Measurements from ENCODE around the gene LGR6. TPM values are rescaled to one million over a fixed set of nuclear protein-coding genes. Genes with fewer than 3 reads are reported as not detected.

The LGR6 gene
- total and polyA plus RNA-seq, 2 experiments from 2014 or later, result 0.66 to 0.89 TPM

GRCh38 chr1:202187697-202188407 is 5.7 kb upstream of the LGR6 start:
- no peak overlapping the region for H3K4me3 ChIP-seq
- H4K20me1 ChIP-seq (replicated peaks; ENCODE audit: insufficient read depth), result no peaks in the 10 kb centered on the region
- H3K9me2 ChIP-seq (ENCODE audit: insufficient read depth), result no peaks in the 10 kb centered on the region
- H3F3A ChIP-seq (replicated peaks; ENCODE audit: low read depth), result no peaks in the 10 kb centered on the region
- no peaks in the 10 kb centered on the region for H3K4me1 ChIP-seq (ENCODE audit: insufficient read depth)
- peaks cover 9% of the 10 kb centered on the region for H3K4me1 Mint-ChIP-seq
- no peak overlapping the region for H3K4me3 Mint-ChIP-seq
- no peak for DNase-seq (ENCODE audit: low spot score)
- H3K79me2 ChIP-seq (replicated peaks; ENCODE audit: insufficient read depth), result no peaks in the 10 kb centered on the region
- no peaks in the 10 kb centered on the region for H3K36me3 ChIP-seq (ENCODE audit: insufficient read depth)
- TF ChIP-seq EZH2 (IDR thresholded peaks at IDR 0.05; ENCODE audit: low read depth, unreplicated experiment), result no peak
- TF ChIP-seq ZNF331 (CRISPR knock-in tag; IDR thresholded peaks at IDR 0.05; ENCODE audit: low read depth), result no peak
- no peak for TF ChIP-seq ZNF114 (CRISPR knock-in tag; IDR thresholded peaks at IDR 0.05)
- no peak for TF ChIP-seq REST (IDR thresholded peaks at IDR 0.05; ENCODE audit: unreplicated experiment)
- no peak for TF ChIP-seq JUNB (IDR thresholded peaks at IDR 0.05; ENCODE audit: unreplicated experiment)
- TF ChIP-seq POLR2AphosphoS5 (IDR thresholded peaks at IDR 0.05; ENCODE audit: low read depth), result no peak
- no peak for TF ChIP-seq ZNF462 (CRISPR knock-in tag; IDR thresholded peaks at IDR 0.05)
- TF ChIP-seq, protein P1, sequence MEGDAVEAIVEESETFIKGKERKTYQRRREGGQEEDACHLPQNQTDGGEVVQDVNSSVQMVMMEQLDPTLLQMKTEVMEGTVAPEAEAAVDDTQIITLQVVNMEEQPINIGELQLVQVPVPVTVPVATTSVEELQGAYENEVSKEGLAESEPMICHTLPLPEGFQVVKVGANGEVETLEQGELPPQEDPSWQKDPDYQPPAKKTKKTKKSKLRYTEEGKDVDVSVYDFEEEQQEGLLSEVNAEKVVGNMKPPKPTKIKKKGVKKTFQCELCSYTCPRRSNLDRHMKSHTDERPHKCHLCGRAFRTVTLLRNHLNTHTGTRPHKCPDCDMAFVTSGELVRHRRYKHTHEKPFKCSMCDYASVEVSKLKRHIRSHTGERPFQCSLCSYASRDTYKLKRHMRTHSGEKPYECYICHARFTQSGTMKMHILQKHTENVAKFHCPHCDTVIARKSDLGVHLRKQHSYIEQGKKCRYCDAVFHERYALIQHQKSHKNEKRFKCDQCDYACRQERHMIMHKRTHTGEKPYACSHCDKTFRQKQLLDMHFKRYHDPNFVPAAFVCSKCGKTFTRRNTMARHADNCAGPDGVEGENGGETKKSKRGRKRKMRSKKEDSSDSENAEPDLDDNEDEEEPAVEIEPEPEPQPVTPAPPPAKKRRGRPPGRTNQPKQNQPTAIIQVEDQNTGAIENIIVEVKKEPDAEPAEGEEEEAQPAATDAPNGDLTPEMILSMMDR (conservative IDR thresholded peaks at IDR 0.05; ENCODE audit: low read depth in 2 of 2), result no peak
- no peak for TF ChIP-seq EZH2phosphoT487 (IDR thresholded peaks at IDR 0.05; ENCODE audit: unreplicated experiment)
- no peak for TF ChIP-seq NANOG (IDR thresholded peaks at IDR 0.05; ENCODE audit: borderline replicate concordance)
- TF ChIP-seq CREB1 (CRISPR knock-in tag; IDR thresholded peaks at IDR 0.05; ENCODE audit: low read depth), result no peak
- TF ChIP-seq ETS1 (IDR thresholded peaks at IDR 0.05), result no peak
- TF ChIP-seq STAT1 (IDR thresholded peaks at IDR 0.05; ENCODE audit: unreplicated experiment), result no peak
- H3K27ac ChIP-seq (ENCODE audit: low read depth), result no peak overlapping the region
- no peaks in the 10 kb centered on the region for H3K36me3 Mint-ChIP-seq (ENCODE audit: low read depth)
- no peak overlapping the region for H3K27ac Mint-ChIP-seq
- H3K27me3 Mint-ChIP-seq (ENCODE audit: insufficient read depth, low read depth, poor library complexity), result peaks cover 17% of the 10 kb centered on the region
- no peak for ATAC-seq
- no peak overlapping the region for H3K4me2 ChIP-seq
- H2AFZ ChIP-seq, result no peak overlapping the region
- 0 out of 3 replicates have a peak, but pooled peaks cover 3% of the 10 kb centered on the region for H3K9me3 Mint-ChIP-seq
- H3K27me3 ChIP-seq (ENCODE audit: insufficient read depth), result peaks cover 4% of the 10 kb centered on the region

Measured in GM23338 (cell line).